Colonic mucosa (tissue), 4 donors: ENCODE measurements around the gene GADD45B. TPM values are rescaled to one million over a fixed set of nuclear protein-coding genes. Genes with fewer than 3 reads are reported as not detected.
"Not testable (repeated sequence)": the region's sequence is repeated elsewhere in the genome, so short reads cannot be mapped to it uniquely, and the experiment has no call there.

Source experiments
- DNase-seq: peaks from one replicate; pipeline ENCODE4 v3.0.0-alpha.2; 2020
- H3K27ac ChIP-seq: fragments of 200-600 bp; one replicate; pipeline ENCODE4 v1.8.0; 2021
- H3K27me3 ChIP-seq: fragments of 200-600 bp; one replicate; pipeline ENCODE4 v1.8.0; 2021
- H3K36me3 ChIP-seq: fragments of 200-600 bp; one replicate; pipeline ENCODE4 v1.8.0; 2021
- H3K4me1 ChIP-seq: fragments of 200-600 bp; one replicate; pipeline ENCODE4 v1.8.0; 2021; ENCODE audit warnings: mild to moderate bottlenecking
- H3K4me3 ChIP-seq: fragments of 200-600 bp; one replicate; pipeline ENCODE4 v1.8.0; 2021
- H3K9ac ChIP-seq, 2 donors: one replicate each; pipeline ENCODE4 v1.7.0; 2013; ENCODE audit warnings: control low read depth in 2 of 2, low read depth in 2 of 2, low read length in 2 of 2
- H3K9me3 ChIP-seq: fragments of 200-600 bp; one replicate; pipeline ENCODE4 v1.8.0; 2021
- intact Hi-C: fragments of 100-400 bp; cut with DNase I; formaldehyde crosslinking; loops from one replicate; pipeline ENCODE4 v1.14.1; 2022
- total RNA-seq, 2 donors: library from RNA; stranded (reverse); fragmentation: NEBNext Ultra II Directional in 1 of 2; extraction: Animal tissue kit (Norgen Biotek cat#: 25700) in 1 of 2; gene quantifications; one replicate each; pipeline ENCODE4 v1.2.1, GENCODE V29; 2021
- TF ChIP-seq, protein P1 (sequence below): fragments of 200-600 bp; IDR thresholded peaks from one replicate; pipeline ENCODE4 v1.8.0; 2022; ENCODE audit warnings: antibody characterized with exemption, mild to moderate bottlenecking
- donor health status: healthy.
- donor health status: DM: no; HTN: no; CAD: no.
- donor health status: DM: no; HTN: no; CAD: no.

Gene GADD45B
- total RNA-seq, 2 donors from 2014 or later, result 17.5 to 21.6 TPM

DNA sequence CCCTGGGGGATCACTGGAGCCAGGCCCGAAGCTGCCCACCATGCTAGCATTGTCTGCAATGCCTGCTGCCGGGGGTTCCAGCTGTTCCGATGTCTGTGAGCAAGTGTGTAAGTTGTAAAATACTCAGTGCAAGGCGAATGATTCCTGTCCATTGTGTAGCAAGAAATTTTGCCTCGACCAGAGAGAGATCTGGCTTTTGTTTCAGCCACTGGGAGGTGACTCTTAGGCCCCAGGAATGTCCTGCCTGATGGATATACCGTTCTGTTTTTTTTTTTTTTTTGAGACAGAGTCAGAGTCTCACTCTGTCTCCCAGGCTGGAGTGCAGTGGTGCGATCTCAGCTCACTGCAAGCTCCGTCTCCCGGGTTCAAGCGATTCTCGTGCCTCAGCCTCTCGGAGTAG, 7.3 kb upstream of the GADD45B start:
- TF ChIP-seq, protein P1, sequence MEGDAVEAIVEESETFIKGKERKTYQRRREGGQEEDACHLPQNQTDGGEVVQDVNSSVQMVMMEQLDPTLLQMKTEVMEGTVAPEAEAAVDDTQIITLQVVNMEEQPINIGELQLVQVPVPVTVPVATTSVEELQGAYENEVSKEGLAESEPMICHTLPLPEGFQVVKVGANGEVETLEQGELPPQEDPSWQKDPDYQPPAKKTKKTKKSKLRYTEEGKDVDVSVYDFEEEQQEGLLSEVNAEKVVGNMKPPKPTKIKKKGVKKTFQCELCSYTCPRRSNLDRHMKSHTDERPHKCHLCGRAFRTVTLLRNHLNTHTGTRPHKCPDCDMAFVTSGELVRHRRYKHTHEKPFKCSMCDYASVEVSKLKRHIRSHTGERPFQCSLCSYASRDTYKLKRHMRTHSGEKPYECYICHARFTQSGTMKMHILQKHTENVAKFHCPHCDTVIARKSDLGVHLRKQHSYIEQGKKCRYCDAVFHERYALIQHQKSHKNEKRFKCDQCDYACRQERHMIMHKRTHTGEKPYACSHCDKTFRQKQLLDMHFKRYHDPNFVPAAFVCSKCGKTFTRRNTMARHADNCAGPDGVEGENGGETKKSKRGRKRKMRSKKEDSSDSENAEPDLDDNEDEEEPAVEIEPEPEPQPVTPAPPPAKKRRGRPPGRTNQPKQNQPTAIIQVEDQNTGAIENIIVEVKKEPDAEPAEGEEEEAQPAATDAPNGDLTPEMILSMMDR, result no peak
- no peaks in the 10 kb centered on the region for H3K4me1 ChIP-seq
- H3K36me3 ChIP-seq, result no peaks in the 10 kb centered on the region
- no peak overlapping the region for H3K27ac ChIP-seq
- DNase-seq, result no peak
- intact Hi-C loops, result no loop called here
- H3K9me3 ChIP-seq, result no peaks in the 10 kb centered on the region
- H3K4me3 ChIP-seq, result no peak overlapping the region
- H3K27me3 ChIP-seq, result no peaks in the 10 kb centered on the region
- no peak overlapping the region for H3K9ac ChIP-seq

DNA sequence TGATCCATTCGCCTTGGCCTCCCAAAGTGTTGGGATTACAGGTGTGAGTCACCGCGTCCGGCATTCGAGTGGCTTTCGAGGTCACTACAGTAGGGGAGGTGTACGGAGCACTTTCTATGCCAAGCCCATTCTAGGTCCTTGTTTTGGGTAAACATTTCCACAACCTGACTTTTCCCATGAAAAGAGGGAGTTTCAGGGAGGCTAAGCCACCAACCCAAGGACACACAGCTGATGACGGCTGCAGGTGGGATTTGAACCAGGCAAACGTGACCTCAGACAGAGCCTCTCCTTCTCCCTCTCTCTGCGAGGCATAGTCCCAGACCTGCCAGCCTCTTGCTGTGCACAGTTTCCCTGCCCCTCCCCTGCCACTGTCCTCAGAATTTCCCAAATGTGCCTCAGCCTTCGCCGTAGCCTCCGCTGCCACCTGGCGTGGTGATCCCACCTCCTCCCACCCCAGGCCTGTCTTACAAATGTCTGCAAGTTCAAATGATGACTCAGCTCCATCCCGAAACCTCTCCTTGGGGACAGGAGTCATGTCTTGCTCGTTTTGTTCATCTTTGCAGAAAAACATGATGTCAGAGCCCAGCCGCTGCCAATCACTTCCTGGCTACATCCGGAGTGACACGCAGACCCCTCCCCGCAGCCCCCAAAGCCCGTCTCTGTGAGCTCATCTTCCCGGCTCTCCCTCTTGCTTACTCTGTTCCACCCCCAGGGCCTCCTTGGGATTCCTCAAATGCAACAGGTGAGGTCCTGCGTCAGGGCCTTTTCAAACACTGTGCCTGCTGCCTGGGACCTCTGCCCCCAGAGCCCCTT, 6.6 kb upstream of the GADD45B start:
- intact Hi-C loops, result no loop called here
- Histone ChIP-seq H3K27ac (no peak overlapping the region), H3K4me3 (no peak overlapping the region), H3K36me3 (no peaks in the 10 kb centered on the region), H3K9me3 (no peaks in the 10 kb centered on the region), H3K9ac (no peak overlapping the region), H3K4me1 (no peaks in the 10 kb centered on the region), H3K27me3 (no peaks in the 10 kb centered on the region)
- DNase-seq, result no peak
- TF ChIP-seq, protein P1, result no peak

DNA sequence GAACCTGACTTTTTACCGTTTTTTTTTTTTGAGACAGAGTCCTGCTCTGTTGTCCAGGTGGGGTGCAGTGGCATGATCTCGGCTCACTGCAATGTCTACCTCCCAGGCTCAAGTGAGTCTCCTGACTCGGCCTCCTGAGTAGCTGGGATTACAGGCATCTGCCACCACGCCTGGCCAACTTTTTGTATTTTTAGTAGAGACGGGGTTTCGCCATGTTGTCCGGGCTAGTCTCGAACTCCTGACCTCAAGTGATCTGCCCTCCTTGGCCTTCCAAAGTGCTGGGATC, 6.1 kb upstream of the GADD45B start:
- H3K27me3 ChIP-seq, H3K4me1 ChIP-seq, H3K9me3 ChIP-seq, H3K36me3 ChIP-seq, H3K27ac ChIP-seq, DNase-seq, H3K4me3 ChIP-seq, H3K9ac ChIP-seq: not testable (repeated sequence)
- intact Hi-C loops, result loop anchor here (5.0 kb wide), 1 partner anchor 122 kb away; no protein-coding TSS in a partner anchor

DNA sequence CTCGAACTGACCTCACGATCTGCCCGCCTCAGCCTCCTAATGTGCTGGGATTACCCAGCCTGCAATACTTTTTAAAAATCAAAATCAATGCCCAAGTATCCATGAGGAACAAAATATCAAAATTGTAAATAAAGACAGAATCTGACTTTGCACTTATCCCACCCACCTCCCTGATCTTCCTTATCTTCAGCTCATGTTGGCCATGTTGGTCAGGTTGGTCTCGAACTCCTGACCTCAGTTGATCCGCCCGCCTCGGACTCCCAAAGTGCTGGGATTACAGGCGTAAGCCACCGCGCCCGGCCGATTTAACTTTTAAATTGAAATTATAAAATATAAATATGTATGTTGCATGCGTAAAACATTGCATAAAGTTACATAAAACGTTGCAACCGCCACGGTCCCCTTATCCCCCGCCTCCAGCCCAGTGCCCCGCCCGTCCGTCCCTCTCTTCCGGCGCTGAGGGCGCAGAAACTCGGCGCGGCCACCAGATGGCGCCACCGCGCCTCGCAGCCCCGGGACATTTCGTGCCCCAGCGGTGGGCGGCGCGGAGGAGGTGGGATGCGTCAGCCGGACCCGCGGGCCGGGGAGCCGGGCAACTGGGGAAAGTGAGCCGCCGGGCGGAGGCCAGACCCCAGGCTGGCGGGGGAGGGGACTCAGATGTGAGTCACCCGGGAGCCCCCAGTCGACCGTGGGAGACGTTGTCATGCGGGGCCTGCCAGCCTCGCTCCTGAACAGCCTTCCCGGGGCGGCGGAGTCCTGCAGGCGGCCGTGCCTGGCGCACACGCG, 1.5 kb upstream of the GADD45B start:
- Histone ChIP-seq H3K27me3 (no peaks in the 10 kb centered on the region), H3K27ac (peak overlapping the region; percentile 88), H3K4me3 (peak overlapping the region; percentile 73), H3K36me3 (no peaks in the 10 kb centered on the region), H3K4me1 (no peaks in the 10 kb centered on the region), H3K9me3 (no peaks in the 10 kb centered on the region), H3K9ac (peak overlapping the region; percentile 61 to 79)
- DNase-seq, result peak; percentile 84
- intact Hi-C loops, result loop anchor here (2.0 to 5.0 kb wide), 4 partner anchors 68 to 138 kb away; no protein-coding TSS in a partner anchor
- TF ChIP-seq, protein P1, result peak; percentile 97

DNA sequence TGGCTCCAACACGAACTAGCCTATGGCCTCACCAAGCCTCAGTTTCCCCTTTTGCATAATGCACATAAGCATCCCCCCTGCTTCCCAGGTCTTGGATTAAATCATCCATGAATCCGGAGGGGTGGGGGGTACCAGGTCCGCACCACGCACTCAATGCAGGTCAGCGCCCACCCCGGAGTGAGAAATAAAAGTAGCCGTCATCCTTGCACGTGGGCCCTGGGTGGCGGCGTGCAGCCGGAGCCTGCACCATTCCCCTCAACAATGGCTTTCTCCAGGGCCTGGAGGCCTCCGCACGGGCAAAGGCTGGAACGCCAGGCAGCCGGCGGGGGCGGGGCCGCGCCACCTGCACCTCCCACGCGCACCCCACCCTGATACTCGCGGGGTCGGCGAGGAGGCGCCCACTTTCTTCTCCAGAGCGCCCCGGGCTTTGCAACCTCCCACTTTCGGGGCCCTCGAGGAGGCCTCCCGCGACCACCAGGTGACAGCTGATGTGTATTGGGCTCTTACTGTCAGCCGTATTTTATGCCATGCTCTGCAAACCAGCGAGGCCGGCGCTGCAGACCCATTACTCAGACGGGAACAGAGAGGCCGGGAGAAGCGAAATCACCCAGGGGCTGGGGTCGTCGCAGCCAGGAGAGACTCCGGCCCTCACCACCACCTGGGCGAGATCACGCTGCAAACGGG, 767 bp upstream of the GADD45B start:
- Histone ChIP-seq H3K4me1 (no peaks in the 10 kb centered on the region), H3K9me3 (no peaks in the 10 kb centered on the region)
- intact Hi-C loops, result loop anchor here (2.0 to 5.0 kb wide), 3 partner anchors 67 to 138 kb away; no protein-coding TSS in a partner anchor

More for the DNA sequence above, 767 bp upstream of the GADD45B start:
- peak; percentile 71 for DNase-seq
- Histone ChIP-seq H3K27me3 (no peaks in the 10 kb centered on the region), H3K9ac (peak overlapping the region; percentile 61 to 79), H3K27ac (peak overlapping the region; percentile 88), H3K4me3 (peak overlapping the region; percentile 73), H3K36me3 (no peaks in the 10 kb centered on the region)
- TF ChIP-seq, protein P1, result no peak
